Amniotic stem cell (primary cell): ENCODE data around the gene SORCS3.

Source experiments
- DNase-seq: peaks from one replicate; lab custom pipeline; 2025; lab: John Stamatoyannopoulos, UW

SORCS3 gene

GRCh38 chr10:104778371-104778770 is 137.3 kb downstream of the SORCS3 start:
- no peak for DNase-seq

- no peak for DNase-seq
Observed at GRCh38 chr10:104779701-104780100, 138.6 kb downstream of the SORCS3 start.

- DNase-seq, result no peak
Observed at GRCh38 chr10:104780165-104780564, 139.1 kb downstream of the SORCS3 start.

- DNase-seq, result no peak
Observed at GRCh38 chr10:104780946-104781595, 140.0 kb downstream of the SORCS3 start.

- no peak for DNase-seq
Observed at GRCh38 chr10:104784452-104784851, 143.4 kb downstream of the SORCS3 start.

- DNase-seq, result no peak
Observed at GRCh38 chr10:104791471-104791870, 150.4 kb downstream of the SORCS3 start.

GRCh38 chr10:104795411-104795810 is 154.3 kb downstream of the SORCS3 start:
- DNase-seq, result no peak

- no peak for DNase-seq
Observed at GRCh38 chr10:104796823-104797222, 155.7 kb downstream of the SORCS3 start.

- DNase-seq, result no peak
Observed at GRCh38 chr10:104802941-104803340, 161.9 kb downstream of the SORCS3 start.

- no peak for DNase-seq
Observed at GRCh38 chr10:104804880-104805279, 163.8 kb downstream of the SORCS3 start.

GRCh38 chr10:104806801-104807200 is 165.7 kb downstream of the SORCS3 start:
- DNase-seq, result no peak

GRCh38 chr10:104807581-104808310 is 166.7 kb downstream of the SORCS3 start:
- DNase-seq, result no peak

GRCh38 chr10:104809288-104810090 is 168.4 kb downstream of the SORCS3 start:
- no peak for DNase-seq

- DNase-seq, result no peak
Observed at GRCh38 chr10:104811166-104811565, 170.1 kb downstream of the SORCS3 start.

- no peak for DNase-seq
Observed at GRCh38 chr10:104816501-104816900, 175.4 kb downstream of the SORCS3 start.

- DNase-seq, result no peak
Observed at GRCh38 chr10:104819731-104820130, 178.6 kb downstream of the SORCS3 start.

- no peak for DNase-seq
Observed at GRCh38 chr10:104822088-104822487, 181.0 kb downstream of the SORCS3 start.

- DNase-seq, result no peak
Observed at GRCh38 chr10:104824380-104825006, 183.4 kb downstream of the SORCS3 start.

GRCh38 chr10:104831272-104831671 is 190.2 kb downstream of the SORCS3 start:
- no peak for DNase-seq

GRCh38 chr10:104834580-104834979 is 193.5 kb downstream of the SORCS3 start:
- no peak for DNase-seq

GRCh38 chr10:104835422-104835821 is 194.3 kb downstream of the SORCS3 start:
- no peak for DNase-seq

- DNase-seq, result no peak
Observed at GRCh38 chr10:104842704-104843103, 201.6 kb downstream of the SORCS3 start.
